HCT116 (cell line): ENCODE results near the gene C16orf90. TPM values are rescaled to one million over a fixed set of nuclear protein-coding genes. Genes with fewer than 3 reads are reported as not detected.

Experiments used
- ATAC-seq: fragments of 200-7000 bp; cut with Tn5 transposase; 2 replicates; pipeline ENCODE4 v1.9.1; 2020; ENCODE audit warnings: mild to moderate bottlenecking, moderate library complexity
- BruUV-seq: library from RNA; stranded (reverse); fragments of 400-500 nt; replicated peaks from 2 replicates; lab custom pipeline; 2021; lab: Mats Ljungman, UMichigan
- CTCF ChIA-PET: fragments of 300-600 bp; sonication (Branson Sonifier 250); formaldehyde crosslinking; loops from one replicate; lab custom pipeline; 2021; ENCODE audit warnings: antibody characterized with exemption; lab: Charles Lee
- POLR2A ChIA-PET: fragments of 300-600, 350-600 bp; sonication (Branson Sonifier 250); formaldehyde crosslinking; loops from one replicate; lab custom pipeline; 2021; ENCODE audit warnings: antibody characterized with exemption; lab: Charles Lee
- RAD21 ChIA-PET, 2 experiments: fragments of 300-600 bp; sonication (Branson Sonifier 250); formaldehyde crosslinking; loops; one replicate each; lab custom pipeline; 2023; ENCODE audit warnings: low total read pairs in 2 of 2; ENCODE audit not compliant: uncharacterized antibody in 2 of 2, unreplicated experiment in 2 of 2, low non-redundant PET in 1 of 2; lab: Charles Lee
- DNase-seq: peaks from one replicate; pipeline ENCODE4 v3.0.0-alpha.2; 2010; ENCODE audit warnings: low read depth, low spot score
- H2AFZ ChIP-seq: fragments of 200-600 bp; shearing (Covaris generic), sonication (generic); 2 replicates; pipeline ENCODE4 v1.6.1; 2017; ENCODE audit warnings: low read depth, mixed run types, mixed read lengths, antibody characterized with exemption, low read length; ENCODE audit not compliant: poor library complexity, severe bottlenecking
- H3K27ac ChIP-seq: 2 replicates; pipeline ENCODE4 v1.5.1; 2012; ENCODE audit warnings: low read depth, low read length
- H3K27me3 ChIP-seq: fragments of 200-600 bp; sonication (generic); 2 replicates; pipeline ENCODE4 v1.6.1; 2016; ENCODE audit warnings: mixed run types, low read length, mixed read lengths; ENCODE audit not compliant: insufficient read depth
- H3K36me3 ChIP-seq, 2 experiments: fragments of 200-500 bp in 1 of 2; fragments of 200-600 bp in 1 of 2; sonication (Bioruptor generic) in 1 of 2; sonication (generic) in 1 of 2; 2 replicates each; pipeline versions ENCODE4 v1.5.1 to v1.6.1; 2014 to 2016; ENCODE audit warnings: low read length in 2 of 2, inconsistent platforms in 1 of 2, mixed read lengths in 1 of 2, mixed run types in 1 of 2; ENCODE audit not compliant: insufficient read depth in 2 of 2, control insufficient read depth in 1 of 2
- H3K4me1 ChIP-seq, 2 experiments: fragments of 200-600 bp in 1 of 2; sonication (generic) in 1 of 2; 2 replicates each; pipeline versions ENCODE4 v1.5.1 to v1.6.1; 2012 to 2017; ENCODE audit warnings: low read length in 2 of 2, inconsistent platforms in 1 of 2, mild to moderate bottlenecking in 1 of 2, mixed read lengths in 1 of 2, mixed run types in 1 of 2, moderate library complexity in 1 of 2; ENCODE audit not compliant: insufficient read depth in 2 of 2, control insufficient read depth in 1 of 2
- H3K4me2 ChIP-seq: fragments of 200-600 bp; sonication (generic); 2 replicates; pipeline ENCODE4 v1.6.1; 2017; ENCODE audit warnings: mixed run types, low read length, mixed read lengths
- H3K4me3 ChIP-seq, 2 experiments: fragments of 200-600 bp in 1 of 2; sonication (generic) in 1 of 2; replicated peaks in 1 of 2; 2 replicates each; pipeline ENCODE4 v1.5.1; 2011 to 2016; ENCODE audit warnings: low read length in 2 of 2, control low read depth in 1 of 2, low read depth in 1 of 2, mild to moderate bottlenecking in 1 of 2, mixed read lengths in 1 of 2, mixed run types in 1 of 2
- H3K79me2 ChIP-seq: fragments of 200-600 bp; sonication (generic); 2 replicates; pipeline ENCODE4 v1.6.1; 2017; ENCODE audit warnings: mild to moderate bottlenecking, mixed run types, low read length, moderate library complexity, mixed read lengths; ENCODE audit not compliant: insufficient read depth
- H3K9ac ChIP-seq: fragments of 200-600 bp; sonication (generic); 2 replicates; pipeline ENCODE4 v1.6.1; 2016; ENCODE audit warnings: low read length, mixed read lengths
- H3K9me2 ChIP-seq: fragments of 200-600 bp; sonication (generic), shearing (Covaris generic); 2 replicates; pipeline ENCODE4 v1.6.1; 2017; ENCODE audit warnings: mixed run types, mild to moderate bottlenecking, moderate library complexity; ENCODE audit not compliant: insufficient read depth
- H3K9me3 ChIP-seq, 2 experiments: fragments of 200-500 bp in 1 of 2; fragments of 200-600 bp in 1 of 2; sonication (Bioruptor generic) in 1 of 2; sonication (generic) in 1 of 2; 2 replicates each; pipeline ENCODE4 v1.6.1; 2014 to 2017; ENCODE audit warnings: low read length in 2 of 2, mixed read lengths in 2 of 2, inconsistent platforms in 1 of 2, low read depth in 1 of 2, mild to moderate bottlenecking in 1 of 2, mixed run types in 1 of 2, moderate library complexity in 1 of 2; ENCODE audit not compliant: control insufficient read depth in 1 of 2, insufficient read depth in 1 of 2
- H4K20me1 ChIP-seq: fragments of 200-600 bp; sonication (generic), shearing (Covaris generic); 2 replicates; pipeline ENCODE4 v1.6.1; 2017; ENCODE audit warnings: mixed run types, mild to moderate bottlenecking, moderate library complexity; ENCODE audit not compliant: insufficient read depth
- ATF3 ChIP-seq: IDR thresholded peaks from 2 replicates; pipeline ENCODE4 v1.6.1; 2012
- CBX3 ChIP-seq: IDR thresholded peaks from 2 replicates; pipeline ENCODE4 v1.6.1; 2012; ENCODE audit warnings: low read depth
- CEBPB ChIP-seq: IDR thresholded peaks from 2 replicates; pipeline ENCODE4 v1.6.1; 2012; ENCODE audit warnings: low read depth
- EGR1 ChIP-seq: IDR thresholded peaks from 2 replicates; pipeline ENCODE4 v1.6.1; 2012; ENCODE audit warnings: low read depth
- ELF1 ChIP-seq: IDR thresholded peaks from 2 replicates; pipeline ENCODE4 v1.6.1; 2012; ENCODE audit warnings: low read depth, borderline replicate concordance
- JUND ChIP-seq: IDR thresholded peaks from 2 replicates; pipeline ENCODE4 v1.6.1; 2012
- POLR2A ChIP-seq: IDR thresholded peaks from 2 replicates; pipeline ENCODE4 v1.7.0; 2011; ENCODE audit warnings: borderline replicate concordance; ENCODE audit not compliant: insufficient read depth, insufficient read length; ENCODE audit errors: extremely low read depth
- POLR2AphosphoS5 ChIP-seq: IDR thresholded peaks from 2 replicates; pipeline ENCODE4 v1.6.1; 2011; ENCODE audit warnings: mild to moderate bottlenecking, low read depth, low read length, moderate library complexity
- RAD21 ChIP-seq: IDR thresholded peaks from 2 replicates; pipeline ENCODE4 v1.6.1; 2012; ENCODE audit warnings: low read depth, mild to moderate bottlenecking
- REST ChIP-seq: IDR thresholded peaks from 2 replicates; pipeline ENCODE4 v1.6.1; 2012; ENCODE audit warnings: low read depth
- SIN3A ChIP-seq: IDR thresholded peaks from 2 replicates; pipeline ENCODE4 v1.6.1; 2012; ENCODE audit warnings: low read depth
- SP1 ChIP-seq: IDR thresholded peaks from 2 replicates; pipeline ENCODE4 v1.6.1; 2012; ENCODE audit warnings: low read depth
- SRF ChIP-seq: IDR thresholded peaks from 2 replicates; pipeline ENCODE4 v1.6.1; 2012; ENCODE audit warnings: low read depth
- TCF7L2 ChIP-seq: IDR thresholded peaks from 2 replicates; pipeline ENCODE4 v1.7.0; 2011; ENCODE audit warnings: borderline replicate concordance, inconsistent platforms; ENCODE audit not compliant: insufficient read depth, insufficient read length; ENCODE audit errors: extremely low read depth
- YY1 ChIP-seq: IDR thresholded peaks from 2 replicates; pipeline ENCODE4 v1.6.1; 2011; ENCODE audit warnings: low read length, low read depth, moderate library complexity, mild to moderate bottlenecking; ENCODE audit not compliant: insufficient replicate concordance; ENCODE audit errors: extremely low read depth
- ZFX ChIP-seq: fragments of 450-650 bp; IDR thresholded peaks from 2 replicates; pipeline ENCODE4 v1.6.1; 2017
- ZNF274 ChIP-seq: fragments of 200-500 bp; sonication (Bioruptor generic); IDR thresholded peaks from 2 replicates; pipeline ENCODE4 v1.6.1; 2014; ENCODE audit warnings: mild to moderate bottlenecking, low read depth, low read length, inconsistent platforms
- intact Hi-C: fragments of 100-400 bp; cut with micrococcal nuclease; formaldehyde crosslinking; loops from 2 replicates; pipeline ENCODE4 v1.10.0; 2022
- total RNA-seq: library from RNA; stranded (reverse); gene quantifications from one replicate; pipeline ENCODE4 v1.2.1, GENCODE V29; 2021; ENCODE audit not compliant: unreplicated experiment

C16orf90 gene
- total RNA-seq, 1 experiment from 2014 or later: not detected

GRCh38 chr16:3487521-3488410 lies 7.5 kb downstream of the C16orf90 start:
- Histone ChIP-seq H3K27ac (no peak overlapping the region), H4K20me1 (no peaks in the 10 kb centered on the region), H3K4me2 (no peak overlapping the region), H3K9ac (no peak overlapping the region), H3K27me3 (no peaks in the 10 kb centered on the region), H3K4me1 (no peaks in the 10 kb centered on the region), H3K36me3 (peaks cover 11 to 15% of the 10 kb centered on the region in 2 experiments; a peak in 3 of 4 replicates), H3K4me3 (no peak overlapping the region), H2AFZ (no peak overlapping the region), H3K9me2 (no peaks in the 10 kb centered on the region), H3K9me3 (no peaks in the 10 kb centered on the region), H3K79me2 (no peaks in the 10 kb centered on the region; the same call in 1 of the 2 replicates)
- TF ChIP-seq ATF3: no peak
- no peak for TF ChIP-seq CBX3
- no peak for TF ChIP-seq POLR2AphosphoS5
- TF ChIP-seq JUND: no peak
- TF ChIP-seq EGR1: no peak
- no peak for TF ChIP-seq ELF1
- TF ChIP-seq SIN3A: no peak
- no peak for TF ChIP-seq POLR2A
- TF ChIP-seq REST: no peak
- no peak for TF ChIP-seq ZNF274
- no peak for TF ChIP-seq YY1
- TF ChIP-seq CEBPB: no peak
- no peak for TF ChIP-seq SRF
- no peak for TF ChIP-seq RAD21
- no peak for TF ChIP-seq TCF7L2
- TF ChIP-seq ZFX: no peak
- no peak for TF ChIP-seq SP1
- POLR2A ChIA-PET: no interaction called here
- RAD21 ChIA-PET: no interaction called here
- ATAC-seq (peak; percentile 28; the same call in 1 of the 2 replicates), DNase-seq (no peak)
- no TSS peak for BruUV-seq
- intact Hi-C loops: no loop called here
- CTCF ChIA-PET: no interaction called here
